Measurements from ENCODE around the gene SAMD3.

SAMD3 gene

GRCh38 chr6:130229645-130230044, 6.9 kb upstream of the SAMD3 start:
- Histone ChIP-seq H3K27me3 (ENCODE audit: control insufficient read depth in 1 of 2, insufficient read depth in 1 of 2, low read length in 2 of 2) (no peaks in the 10 kb centered on the region), H2BK12ac (ENCODE audit: low read length in 2 of 2) (no peak overlapping the region), H3K4ac (ENCODE audit: low read depth in 1 of 2, low read length in 2 of 2) (no peak overlapping the region), H3K79me1 (replicated peaks; ENCODE audit: low read length, poor library complexity, severe bottlenecking) (no peaks in the 10 kb centered on the region), H3K9me3 (ENCODE audit: control insufficient read depth, low read length) (no peaks in the 10 kb centered on the region), H2BK120ac (ENCODE audit: low read depth, low read length) (no peak overlapping the region), H4K8ac (ENCODE audit: low read length) (no peak overlapping the region), H3K23ac (ENCODE audit: low read length in 2 of 2) (no peak overlapping the region), H3K27ac (ENCODE audit: low read length, poor library complexity, severe bottlenecking) (no peak overlapping the region), H2BK5ac (ENCODE audit: low read depth, low read length, poor library complexity, severe bottlenecking) (no peak overlapping the region), H3K18ac (ENCODE audit: low read depth in 1 of 2, low read length in 2 of 2) (no peak overlapping the region), H2AK5ac (ENCODE audit: low read length, severe bottlenecking) (no peak overlapping the region), H3K4me3 (ENCODE audit: insufficient read depth in 1 of 2, low read depth in 1 of 2, low read length in 2 of 2) (no peak overlapping the region), H3K9ac (ENCODE audit: low read length) (no peak overlapping the region), H3K36me3 (ENCODE audit: control insufficient read depth in 1 of 2, insufficient read depth in 2 of 2, low read depth in 1 of 2, low read length in 2 of 2) (peaks cover 0 to 6% of the 10 kb centered on the region in 2 experiments), H2BK15ac (ENCODE audit: low read depth, poor library complexity, severe bottlenecking) (no peak overlapping the region), H2AFZ (ENCODE audit: low read depth, low read length) (no peak overlapping the region), H3K4me2 (ENCODE audit: low read length, poor library complexity, severe bottlenecking) (no peak overlapping the region), H3K14ac (ENCODE audit: low read length in 2 of 2) (no peak overlapping the region), H3K4me1 (ENCODE audit: control insufficient read depth, insufficient read depth, low read depth, low read length) (peaks cover 3% of the 10 kb centered on the region), H4K91ac (ENCODE audit: low read length) (no peak overlapping the region)
- WGBS, result 89% methylated on average over 3 of the region's 4 CpGs
- no peak for DNase-seq

GRCh38 chr6:130223508-130223907, 757 bp upstream of the SAMD3 start:
- 89% methylated on average over 5 of the region's 5 CpGs for WGBS
- Histone ChIP-seq H3K14ac (ENCODE audit: low read length in 2 of 2) (no peak overlapping the region), H3K27me3 (ENCODE audit: control insufficient read depth in 1 of 2, insufficient read depth in 1 of 2, low read length in 2 of 2) (no peaks in the 10 kb centered on the region), H3K4ac (ENCODE audit: low read depth in 1 of 2, low read length in 2 of 2) (no peak overlapping the region), H3K23ac (ENCODE audit: low read length in 2 of 2) (no peak overlapping the region), H2BK15ac (ENCODE audit: low read depth, poor library complexity, severe bottlenecking) (no peak overlapping the region), H3K4me3 (ENCODE audit: insufficient read depth in 1 of 2, low read depth in 1 of 2, low read length in 2 of 2) (no peak overlapping the region), H2AK5ac (ENCODE audit: low read length, severe bottlenecking) (no peak overlapping the region), H3K18ac (ENCODE audit: low read depth in 1 of 2, low read length in 2 of 2) (no peak overlapping the region), H3K4me1 (ENCODE audit: control insufficient read depth, insufficient read depth, low read depth, low read length) (no peaks in the 10 kb centered on the region), H4K8ac (ENCODE audit: low read length) (no peak overlapping the region), H3K27ac (ENCODE audit: low read length, poor library complexity, severe bottlenecking) (no peak overlapping the region), H2AFZ (ENCODE audit: low read depth, low read length) (no peak overlapping the region), H2BK120ac (ENCODE audit: low read depth, low read length) (no peak overlapping the region), H2BK12ac (ENCODE audit: low read length in 2 of 2) (no peak overlapping the region), H3K79me1 (replicated peaks; ENCODE audit: low read length, poor library complexity, severe bottlenecking) (no peaks in the 10 kb centered on the region), H3K9me3 (ENCODE audit: control insufficient read depth, low read length) (no peaks in the 10 kb centered on the region), H3K4me2 (ENCODE audit: low read length, poor library complexity, severe bottlenecking) (no peak overlapping the region), H2BK5ac (ENCODE audit: low read depth, low read length, poor library complexity, severe bottlenecking) (no peak overlapping the region), H3K9ac (ENCODE audit: low read length) (no peak overlapping the region), H3K36me3 (ENCODE audit: control insufficient read depth in 1 of 2, insufficient read depth in 2 of 2, low read depth in 1 of 2, low read length in 2 of 2) (peaks cover 0 to 6% of the 10 kb centered on the region in 2 experiments), H4K91ac (ENCODE audit: low read length) (no peak overlapping the region)
- no peak for DNase-seq

GRCh38 chr6:130218134-130218533, 4.6 kb downstream of the SAMD3 start:
- no peak overlapping the region for H3K23ac ChIP-seq (ENCODE audit: low read length in 2 of 2)
- no peak overlapping the region for H2BK15ac ChIP-seq (ENCODE audit: low read depth, poor library complexity, severe bottlenecking)
- H3K9ac ChIP-seq (ENCODE audit: low read length), result no peak overlapping the region
- H4K8ac ChIP-seq (ENCODE audit: low read length), result no peak overlapping the region
- H3K36me3 ChIP-seq (ENCODE audit: control insufficient read depth in 1 of 2, insufficient read depth in 2 of 2, low read depth in 1 of 2, low read length in 2 of 2), result no peaks in the 10 kb centered on the region
- no peaks in the 10 kb centered on the region for H3K4me1 ChIP-seq (ENCODE audit: control insufficient read depth, insufficient read depth, low read depth, low read length)
- H3K27me3 ChIP-seq (ENCODE audit: control insufficient read depth in 1 of 2, insufficient read depth in 1 of 2, low read length in 2 of 2), result no peaks in the 10 kb centered on the region
- peak overlapping the region; percentile 58 for H2BK120ac ChIP-seq (ENCODE audit: low read depth, low read length)
- no peaks in the 10 kb centered on the region for H3K79me1 ChIP-seq (replicated peaks; ENCODE audit: low read length, poor library complexity, severe bottlenecking)
- H3K9me3 ChIP-seq (ENCODE audit: control insufficient read depth, low read length), result no peaks in the 10 kb centered on the region
- no peak for DNase-seq
- no peak overlapping the region for H2AK5ac ChIP-seq (ENCODE audit: low read length, severe bottlenecking)
- no peak overlapping the region for H2AFZ ChIP-seq (ENCODE audit: low read depth, low read length)
- H3K18ac ChIP-seq (ENCODE audit: low read depth in 1 of 2, low read length in 2 of 2), result no peak overlapping the region
- no peak overlapping the region for H3K14ac ChIP-seq (ENCODE audit: low read length in 2 of 2)
- no peak overlapping the region for H2BK12ac ChIP-seq (ENCODE audit: low read length in 2 of 2)
- no peak overlapping the region for H3K4me2 ChIP-seq (ENCODE audit: low read length, poor library complexity, severe bottlenecking)
- no peak overlapping the region for H4K91ac ChIP-seq (ENCODE audit: low read length)
- WGBS, result 60% methylated on average over 8 of the region's 8 CpGs
- H3K4me3 ChIP-seq (ENCODE audit: insufficient read depth in 1 of 2, low read depth in 1 of 2, low read length in 2 of 2), result no peak overlapping the region
- no peak overlapping the region for H3K27ac ChIP-seq (ENCODE audit: low read length, poor library complexity, severe bottlenecking)
- no peak overlapping the region for H3K4ac ChIP-seq (ENCODE audit: low read depth in 1 of 2, low read length in 2 of 2)
- no peak overlapping the region for H2BK5ac ChIP-seq (ENCODE audit: low read depth, low read length, poor library complexity, severe bottlenecking)

GRCh38 chr6:130216620-130217019, 6.1 kb downstream of the SAMD3 start:
- H3K36me3 ChIP-seq (ENCODE audit: control insufficient read depth in 1 of 2, insufficient read depth in 2 of 2, low read depth in 1 of 2, low read length in 2 of 2), result no peaks in the 10 kb centered on the region
- no peak overlapping the region for H3K4me3 ChIP-seq (ENCODE audit: insufficient read depth in 1 of 2, low read depth in 1 of 2, low read length in 2 of 2)
- WGBS, result 57% methylated on average over 2 of the region's 4 CpGs
- H3K79me1 ChIP-seq (replicated peaks; ENCODE audit: low read length, poor library complexity, severe bottlenecking), result no peaks in the 10 kb centered on the region
- no peak for DNase-seq
- no peak overlapping the region for H2BK5ac ChIP-seq (ENCODE audit: low read depth, low read length, poor library complexity, severe bottlenecking)
- no peak overlapping the region for H3K23ac ChIP-seq (ENCODE audit: low read length in 2 of 2)
- no peak overlapping the region for H2BK12ac ChIP-seq (ENCODE audit: low read length in 2 of 2)
- no peak overlapping the region for H2BK120ac ChIP-seq (ENCODE audit: low read depth, low read length)
- no peak overlapping the region for H3K14ac ChIP-seq (ENCODE audit: low read length in 2 of 2)
- no peak overlapping the region for H2AFZ ChIP-seq (ENCODE audit: low read depth, low read length)
- no peak overlapping the region for H3K4me2 ChIP-seq (ENCODE audit: low read length, poor library complexity, severe bottlenecking)
- H2BK15ac ChIP-seq (ENCODE audit: low read depth, poor library complexity, severe bottlenecking), result no peak overlapping the region
- H4K8ac ChIP-seq (ENCODE audit: low read length), result no peak overlapping the region
- no peak overlapping the region for H3K9ac ChIP-seq (ENCODE audit: low read length)
- H3K27me3 ChIP-seq (ENCODE audit: control insufficient read depth in 1 of 2, insufficient read depth in 1 of 2, low read length in 2 of 2), result no peaks in the 10 kb centered on the region
- no peak overlapping the region for H3K4ac ChIP-seq (ENCODE audit: low read depth in 1 of 2, low read length in 2 of 2)
- no peak overlapping the region for H3K18ac ChIP-seq (ENCODE audit: low read depth in 1 of 2, low read length in 2 of 2)
- H3K4me1 ChIP-seq (ENCODE audit: control insufficient read depth, insufficient read depth, low read depth, low read length), result no peaks in the 10 kb centered on the region
- no peak overlapping the region for H2AK5ac ChIP-seq (ENCODE audit: low read length, severe bottlenecking)
- no peak overlapping the region for H4K91ac ChIP-seq (ENCODE audit: low read length)
- H3K27ac ChIP-seq (ENCODE audit: low read length, poor library complexity, severe bottlenecking), result no peak overlapping the region
- no peaks in the 10 kb centered on the region for H3K9me3 ChIP-seq (ENCODE audit: control insufficient read depth, low read length)
